ENCODE data around the gene MBNL2.

- TF ChIP-seq EZH2 (IDR thresholded peaks at IDR 0.05; ENCODE audit: insufficient read depth, poor library complexity, severe bottlenecking): no peak
- TF ChIP-seq EZH2phosphoT487 (IDR thresholded peaks at IDR 0.05; ENCODE audit: insufficient read depth, low read depth): no peak
Measured at GRCh38 chr13:97384371-97384770, 162.2 kb downstream of the MBNL2 start.
